Heart right ventricle (tissue), 16 donors: ENCODE measurements around the gene GPANK1. TPM values are rescaled to one million over a fixed set of nuclear protein-coding genes. Genes with fewer than 3 reads are reported as not detected.
A peak's percentile ranks its signal among the peaks of the same experiment; 100 is the strongest.

Source experiments
- ATAC-seq, 8 donors: fragments of 200-7000 bp; cut with Tn5 transposase; one replicate each; pipeline ENCODE4 v1.9.1; 2020; ENCODE audit warnings: mild to moderate bottlenecking in 8 of 8, moderate library complexity in 8 of 8, moderate number of reproducible peaks in 1 of 8
- DNase-seq, 2 donors: peaks; one replicate each; pipeline ENCODE4 v3.0.0-alpha.2; 2020
- H3K27ac ChIP-seq, 10 donors: fragments of 200-600 bp; sonication (generic) in 2 of 10; one replicate each; pipeline versions ENCODE4 v1.5.0 to v1.8.0; 2020 to 2022; ENCODE audit warnings: mild to moderate bottlenecking in 3 of 10
- H3K27me3 ChIP-seq, 7 donors: fragments of 200-600 bp; one replicate each; pipeline ENCODE4 v1.8.0; 2021 to 2022; ENCODE audit warnings: mild to moderate bottlenecking in 2 of 7
- H3K36me3 ChIP-seq, 9 donors: fragments of 200-600 bp; sonication (generic) in 1 of 9; one replicate each; pipeline versions ENCODE4 v1.5.0 to v1.8.0; 2020 to 2022; ENCODE audit warnings: mild to moderate bottlenecking in 2 of 9
- H3K4me1 ChIP-seq, 9 donors: fragments of 200-600 bp; sonication (generic) in 1 of 9; one replicate each; pipeline versions ENCODE4 v1.5.0 to v1.8.0; 2020 to 2022; ENCODE audit warnings: mild to moderate bottlenecking in 4 of 9
- H3K4me3 ChIP-seq, 10 donors: fragments of 200-600 bp; sonication (generic) in 2 of 10; one replicate each; pipeline versions ENCODE4 v1.5.0 to v1.8.0; 2020 to 2022; ENCODE audit warnings: mild to moderate bottlenecking in 7 of 10, moderate library complexity in 2 of 10
- H3K9me3 ChIP-seq, 11 donors: fragments of 200-600 bp in 10 of 11; sonication (generic) in 2 of 11; one replicate each; pipeline versions ENCODE4 v1.5.0 to v1.8.0; 2013 to 2022; ENCODE audit warnings: mild to moderate bottlenecking in 2 of 11, control low read depth in 1 of 11, moderate library complexity in 1 of 11
- CTCF ChIP-seq, 9 donors: fragments of 200-600 bp; sonication (generic) in 2 of 9; IDR thresholded peaks; one replicate each; pipeline versions ENCODE4 v1.5.0 to v1.8.0; 2021 to 2022; ENCODE audit warnings: antibody characterized with exemption in 9 of 9, mild to moderate bottlenecking in 5 of 9, moderate library complexity in 1 of 9
- WGBS, 2 donors: extraction: QIAGEN DNeasy Blood & Tissue Kit; methylation state at CpG; one replicate each; pipeline ENCODE4 v1.1.7; 2013; ENCODE audit warnings: inconsistent platforms in 1 of 2; 5-methylcytosine and 5-hydroxymethylcytosine counted together
- intact Hi-C, 10 donors: fragments of 100-400 bp; cut with DNase I; formaldehyde crosslinking; loops; one replicate each; pipeline versions ENCODE4 v1.11.1 to v1.14.2; 2022
- polyA plus RNA-seq, 2 donors: library from polyadenylated mRNA; stranded (reverse); fragments of 200-250 nt; gene quantifications; one replicate each; pipeline ENCODE4 v1.2.3, GENCODE V29; 2013
- total RNA-seq, 10 donors: library from RNA; stranded (reverse); fragmentation: NEBNext Ultra II Directional in 3 of 10; extraction: Animal tissue kit (Norgen Biotek cat#: 25700) in 3 of 10; gene quantifications; one replicate each; pipeline versions ENCODE4 v1.2.1 to v1.2.4, GENCODE V29; 2021 to 2023
- donor health status: Arrhythmogenic right ventricular cardiomyopathy.
- donor health status: ischemic (EF 13 %, LVEDD 7.1; RV severe dilation, severe dysfunction).
- donor health status: healthy with polysubstance abuse.
- donor health status: DM: no; HTN: yes; CAD: no.
- donor health status: DM: no; HTN: no; CAD: no.
- donor health status: ischemic (EF 25% LVEDD 6.9; RV normal size, moderate dysfunction).
- donor health status: ischemic (EF 25% LVEDD 5.7; RV mildly dilated, moderate dysfunction).
- donor health status: healthy.
- donor health status: DM: yes; HTN: yes; CAD: no.
- donor health status: Ischemic cardiomyopathy.
- donor health status: ischemic (EF 35%, LVEDD 5.7; RV mildly dilated, moderate dysfunction).
- donor health status: nonischemic (EF 11% LVEDD 7.7; RV severe dilation, severe dysfunction).
- donor health status: DM: yes; HTN: yes; CAD: no.
- donor health status: PGD.
- donor health status: ischemic (EF 29% LVEDD 5.4; RV normal size, mild dysfunction).
- donor health status: nonischemic (EF 23%, LVEDD 6.1; RV moderate dilation, normal function).

Gene GPANK1
- total and polyA plus RNA-seq, 12 donors: 14.5 to 23.8 (median 18.2) TPM

- ATAC-seq (peak in 2 of 8 donors; percentile 8 to 12), DNase-seq (no peak)
- intact Hi-C loops: no loop called here
- Histone ChIP-seq H3K9me3 (no peaks in the 10 kb centered on the region), H3K36me3 (peaks cover 7 to 100% (median 88%) of the 10 kb centered on the region in 9 donors), H3K27ac (no peak overlapping the region), H3K4me1 (no peaks in the 10 kb centered on the region), H3K27me3 (no peaks in the 10 kb centered on the region), H3K4me3 (no peak overlapping the region)
- TF ChIP-seq CTCF (IDR thresholded peaks at IDR 0.05): no peak
- 84 to 87% methylated on average over 16 of the region's 16 CpGs for WGBS, 2 donors
Observed at GRCh38 chr6:31631209-31631608, 33.6 kb downstream of the GPANK1 start.

- Histone ChIP-seq H3K4me3 (no peak overlapping the region), H3K4me1 (no peaks in the 10 kb centered on the region), H3K27ac (no peak overlapping the region), H3K9me3 (no peaks in the 10 kb centered on the region), H3K27me3 (no peaks in the 10 kb centered on the region), H3K36me3 (peaks cover 11 to 100% (median 88%) of the 10 kb centered on the region in 9 donors)
- intact Hi-C loops: no loop called here
- no peak for TF ChIP-seq CTCF (IDR thresholded peaks at IDR 0.05)
- ATAC-seq (no peak), DNase-seq (no peak)
- 92 to 95% methylated on average over 25 of the region's 25 CpGs for WGBS, 2 donors
Observed at GRCh38 chr6:31630177-31630934, 34.4 kb downstream of the GPANK1 start.

GRCh38 chr6:31629014-31629413, 35.8 kb downstream of the GPANK1 start:
- no peak for TF ChIP-seq CTCF (IDR thresholded peaks at IDR 0.05)
- Histone ChIP-seq H3K36me3 (peaks cover 17 to 100% (median 90%) of the 10 kb centered on the region in 9 donors), H3K4me1 (no peaks in the 10 kb centered on the region), H3K9me3 (no peaks in the 10 kb centered on the region), H3K27ac (no peak overlapping the region), H3K4me3 (no peak overlapping the region), H3K27me3 (no peaks in the 10 kb centered on the region)
- intact Hi-C loops: no loop called here
- no peak for DNase-seq
- WGBS, 2 donors: 87 to 88% methylated on average over 7 of the region's 7 CpGs
- ATAC-seq: no peak

- H3K27me3 ChIP-seq: no peaks in the 10 kb centered on the region
- no peaks in the 10 kb centered on the region for H3K9me3 ChIP-seq
- H3K36me3 ChIP-seq: peaks cover 17 to 100% (median 90%) of the 10 kb centered on the region in 9 donors
- ATAC-seq (no peak), DNase-seq (no peak)
- no peak for TF ChIP-seq CTCF (IDR thresholded peaks at IDR 0.05)
- WGBS, 2 donors: 96% methylated on average over 19 of the region's 19 CpGs
- H3K4me1 ChIP-seq: peaks cover 0 to 2% (median under 1%) of the 10 kb centered on the region in 9 donors
- H3K4me3 ChIP-seq: no peak overlapping the region
- intact Hi-C loops: no loop called here
- no peak overlapping the region for H3K27ac ChIP-seq
Observed at GRCh38 chr6:31627690-31628287, 37.0 kb downstream of the GPANK1 start.
